Pancreas (tissue), 10 donors: ENCODE measurements around the gene FCRL2. TPM values are rescaled to one million over a fixed set of nuclear protein-coding genes. Genes with fewer than 3 reads are reported as not detected.

ENCODE experiments used
- ATAC-seq, 4 donors: fragments of 200-7000 bp; cut with Tn5 transposase; one replicate each; pipeline versions ENCODE4 v1.8.0 to v1.9.1; 2020; ENCODE audit warnings: mild to moderate bottlenecking in 4 of 4, moderate library complexity in 4 of 4
- DNase-seq, 6 donors: peaks; one replicate each; pipeline ENCODE4 v3.0.0-alpha.2; 2020
- FAIRE-seq: peaks from 2 replicates; lab custom pipeline; 2012; peaks lifted over from hg19 to GRCh38; lab: Jason Lieb, UNC
- H3K27ac ChIP-seq, 4 donors: fragments of 200-600 bp; sonication (generic); 1 replicate in 3 of 4; 2 replicates in 1 of 4; pipeline versions ENCODE4 v1.5.0 to v1.8.0; 2020
- H3K27me3 ChIP-seq, 4 donors: fragments of 200-600 bp; one replicate each; pipeline ENCODE4 v1.8.0; 2021
- H3K36me3 ChIP-seq, 3 donors: fragments of 200-600 bp; sonication (generic) in 1 of 3; one replicate each; pipeline versions ENCODE4 v1.5.0 to v1.8.0; 2020 to 2021
- H3K4me1 ChIP-seq, 3 donors: fragments of 200-600 bp; one replicate each; pipeline ENCODE4 v1.8.0; 2021
- H3K4me3 ChIP-seq, 4 donors: fragments of 200-600 bp; sonication (generic) in 2 of 4; one replicate each; pipeline versions ENCODE4 v1.5.0 to v1.8.0; 2020 to 2021
- H3K9me3 ChIP-seq, 4 donors: fragments of 200-600 bp; one replicate each; pipeline ENCODE4 v1.8.0; 2021
- WGBS, 2 donors: extraction: QIAGEN DNeasy Blood & Tissue Kit; methylation state at CpG; one replicate each; pipeline ENCODE4 v1.1.7; 2013; 5-methylcytosine and 5-hydroxymethylcytosine counted together
- intact Hi-C, 3 donors: fragments of 100-400 bp; cut with DNase I; formaldehyde crosslinking; loops; one replicate each; pipeline versions ENCODE4 v1.11.1 to v1.14.2; 2022
- polyA plus RNA-seq, 2 donors: library from polyadenylated mRNA; stranded (reverse); fragments of 200-250 nt; gene quantifications; one replicate each; pipeline ENCODE4 v1.2.3, GENCODE V29; 2013
- total RNA-seq, 6 donors: library from RNA; stranded (reverse); fragmentation: NEBNext Ultra II Directional in 4 of 6; extraction: Animal tissue kit (Norgen Biotek cat#: 25700) in 4 of 6; gene quantifications; one replicate each; pipeline versions ENCODE4 v1.2.1 to v1.2.4, GENCODE V29; 2021 to 2023
- TF ChIP-seq, protein P1 (sequence below), 4 donors: fragments of 200-600 bp; sonication (generic) in 3 of 4; IDR thresholded peaks; one replicate each; pipeline versions ENCODE4 v1.5.0 to v1.8.0; 2021; ENCODE audit warnings: antibody characterized with exemption in 4 of 4
- donor health status: healthy with polysubstance abuse.
- donor health status: DM: no; HTN: no; CAD: no; lungs with moderate emphysema.
- donor health status: DM: no; HTN: no; CAD: no.
- donor health status: control.
- donor health status: control.
- donor health status: Bipolar disorder and iron deficiency.
- donor health status: DM: yes; HTN: yes; CAD: no.
- donor health status: DM: no; HTN: no; CAD: no.
- donor health status: DM: no; HTN: no; CAD: no.
- donor health status: DM: yes; HTN: yes; CAD: no.

Gene FCRL2
- total and polyA plus RNA-seq, 8 donors, result 0.07 TPM; not detected in 7

DNA sequence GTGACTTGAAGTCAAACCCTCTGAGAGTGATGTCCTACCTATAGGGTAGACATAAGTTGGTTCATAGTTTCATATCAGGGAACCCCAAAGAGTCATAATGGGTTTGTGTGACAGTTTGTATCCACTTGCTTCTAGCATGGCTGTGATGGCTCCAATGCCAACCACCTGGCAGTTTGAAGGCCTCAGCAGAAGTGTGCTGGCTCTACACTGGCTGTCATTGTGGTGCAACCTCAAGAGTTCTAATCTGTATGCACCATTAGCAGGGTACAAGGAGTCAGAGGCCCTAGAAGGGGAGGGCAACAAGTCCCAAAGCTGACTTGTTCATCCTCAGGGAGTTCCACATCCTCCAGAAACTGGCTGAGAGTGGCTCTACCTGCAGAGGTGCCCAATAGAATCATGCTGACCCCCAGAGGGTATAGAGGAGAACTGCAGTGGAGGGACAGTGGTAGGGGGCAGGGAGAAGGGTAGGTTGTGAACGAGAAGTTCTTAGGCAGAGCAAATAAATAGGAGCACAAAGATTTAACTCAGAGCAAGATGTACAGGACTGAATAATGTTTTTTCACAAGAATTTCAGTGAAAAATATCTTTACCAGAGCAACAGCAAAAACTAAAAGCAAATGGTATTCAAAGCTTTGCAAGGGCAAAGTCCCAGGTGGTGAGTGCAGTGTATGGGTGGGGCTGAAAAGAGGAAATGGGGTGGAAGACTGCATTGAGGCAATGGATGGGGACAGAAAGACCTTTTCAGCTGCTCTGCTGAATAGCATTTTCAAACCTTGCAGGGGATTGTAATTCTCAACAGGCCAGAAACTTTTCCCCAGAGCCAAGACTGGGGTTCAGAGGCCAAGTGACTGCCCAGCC is 3.2 kb downstream of the FCRL2 start:
- Histone ChIP-seq H3K4me3 (no peak overlapping the region), H3K9me3 (no peaks in the 10 kb centered on the region), H3K4me1 (no peaks in the 10 kb centered on the region), H3K27ac (no peak overlapping the region), H3K27me3 (no peaks in the 10 kb centered on the region), H3K36me3 (no peaks in the 10 kb centered on the region)
- intact Hi-C loops, result no loop called here
- ATAC-seq, result peak in 2 of 4 donors; percentile 29 to 36
- WGBS, 2 donors, result 18 to 32% methylated on average over 1 of the region's 1 CpG
- no peak for DNase-seq
- TF ChIP-seq, protein P1, sequence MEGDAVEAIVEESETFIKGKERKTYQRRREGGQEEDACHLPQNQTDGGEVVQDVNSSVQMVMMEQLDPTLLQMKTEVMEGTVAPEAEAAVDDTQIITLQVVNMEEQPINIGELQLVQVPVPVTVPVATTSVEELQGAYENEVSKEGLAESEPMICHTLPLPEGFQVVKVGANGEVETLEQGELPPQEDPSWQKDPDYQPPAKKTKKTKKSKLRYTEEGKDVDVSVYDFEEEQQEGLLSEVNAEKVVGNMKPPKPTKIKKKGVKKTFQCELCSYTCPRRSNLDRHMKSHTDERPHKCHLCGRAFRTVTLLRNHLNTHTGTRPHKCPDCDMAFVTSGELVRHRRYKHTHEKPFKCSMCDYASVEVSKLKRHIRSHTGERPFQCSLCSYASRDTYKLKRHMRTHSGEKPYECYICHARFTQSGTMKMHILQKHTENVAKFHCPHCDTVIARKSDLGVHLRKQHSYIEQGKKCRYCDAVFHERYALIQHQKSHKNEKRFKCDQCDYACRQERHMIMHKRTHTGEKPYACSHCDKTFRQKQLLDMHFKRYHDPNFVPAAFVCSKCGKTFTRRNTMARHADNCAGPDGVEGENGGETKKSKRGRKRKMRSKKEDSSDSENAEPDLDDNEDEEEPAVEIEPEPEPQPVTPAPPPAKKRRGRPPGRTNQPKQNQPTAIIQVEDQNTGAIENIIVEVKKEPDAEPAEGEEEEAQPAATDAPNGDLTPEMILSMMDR (IDR thresholded peaks at IDR 0.05), result no peak
- no peak for FAIRE-seq

DNA sequence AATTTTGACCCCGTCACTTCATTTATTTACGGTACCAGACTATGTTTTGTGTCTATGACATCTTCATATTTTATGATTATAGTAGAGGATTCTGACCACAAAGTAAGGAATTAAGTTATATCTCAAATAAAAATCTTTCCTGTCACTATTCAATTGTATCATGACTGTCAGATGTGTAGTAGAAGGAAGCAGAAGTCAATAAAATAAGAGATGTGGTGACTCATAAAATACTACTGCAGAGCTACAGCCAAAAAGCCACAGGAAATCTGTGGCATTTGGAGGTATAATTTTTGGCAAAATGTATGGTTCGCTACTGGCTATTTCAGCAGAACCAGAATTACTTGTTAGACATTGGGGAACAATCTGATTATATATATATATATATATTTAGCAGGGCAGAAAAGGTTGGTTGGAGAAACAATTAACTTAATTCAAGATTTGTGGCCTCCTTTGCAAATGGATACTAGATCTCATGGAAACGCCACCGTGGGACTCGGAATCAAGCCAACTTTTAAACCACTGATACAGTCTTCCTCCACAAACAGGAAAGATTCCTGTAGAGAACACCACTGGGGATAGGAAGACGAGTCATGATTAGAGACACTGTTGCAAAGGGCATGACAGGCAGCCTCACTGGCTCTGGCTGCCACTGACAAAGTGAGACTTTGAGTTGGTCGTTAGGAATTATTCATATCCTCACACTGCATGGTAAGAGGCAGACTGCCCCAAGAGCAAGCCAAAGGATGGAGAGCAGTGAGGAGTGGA is 5.1 kb downstream of the FCRL2 start:
- no peak for FAIRE-seq
- intact Hi-C loops, result no loop called here

DNA sequence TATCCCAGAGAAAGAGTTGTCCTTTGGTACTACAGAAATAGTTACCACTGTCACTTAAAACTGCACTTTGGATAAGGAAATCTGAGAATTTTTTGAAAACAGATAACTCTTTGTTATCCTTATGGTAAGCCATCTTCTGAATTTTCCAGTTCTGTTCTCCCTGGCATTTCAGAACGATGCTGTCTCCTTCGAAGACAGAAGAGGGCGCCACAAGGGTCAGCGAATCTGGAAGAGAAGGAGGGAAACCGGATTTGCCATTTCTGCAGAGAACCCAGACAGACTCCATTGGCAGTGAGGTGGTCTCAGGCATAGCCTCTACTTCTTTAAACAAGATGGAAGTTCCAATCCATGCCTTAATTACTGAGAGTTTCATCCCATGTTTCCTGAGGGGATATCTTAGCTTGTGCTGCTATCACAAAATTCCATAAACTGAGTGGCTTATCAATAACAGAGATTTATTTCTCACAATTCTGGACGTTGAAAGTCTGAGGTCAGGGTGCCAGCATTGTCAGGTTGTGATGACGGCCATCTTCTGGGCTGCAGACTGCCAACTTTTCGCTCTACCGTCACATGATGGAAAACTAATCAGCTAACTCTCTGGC is 6.4 kb downstream of the FCRL2 start:
- Histone ChIP-seq H3K27me3 (no peaks in the 10 kb centered on the region), H3K4me3 (no peak overlapping the region), H3K4me1 (no peaks in the 10 kb centered on the region), H3K9me3 (no peaks in the 10 kb centered on the region), H3K27ac (no peak overlapping the region), H3K36me3 (no peaks in the 10 kb centered on the region)
- no peak for FAIRE-seq
- 42 to 43% methylated on average over 9 of the region's 9 CpGs for WGBS, 2 donors
- intact Hi-C loops, result no loop called here
- ATAC-seq, result no peak
- no peak for DNase-seq
- TF ChIP-seq, protein P1 (IDR thresholded peaks at IDR 0.05), result no peak

More for the DNA sequence above, 5.1 kb downstream of the FCRL2 start:
- Histone ChIP-seq H3K27ac (no peak overlapping the region), H3K4me1 (no peaks in the 10 kb centered on the region), H3K36me3 (no peaks in the 10 kb centered on the region), H3K9me3 (no peaks in the 10 kb centered on the region), H3K4me3 (no peak overlapping the region), H3K27me3 (no peaks in the 10 kb centered on the region)
- ATAC-seq (no peak), DNase-seq (no peak)
- WGBS, 2 donors, result 60 to 72% methylated on average over 8 of the region's 8 CpGs
- TF ChIP-seq, protein P1 (IDR thresholded peaks at IDR 0.05), result no peak

DNA sequence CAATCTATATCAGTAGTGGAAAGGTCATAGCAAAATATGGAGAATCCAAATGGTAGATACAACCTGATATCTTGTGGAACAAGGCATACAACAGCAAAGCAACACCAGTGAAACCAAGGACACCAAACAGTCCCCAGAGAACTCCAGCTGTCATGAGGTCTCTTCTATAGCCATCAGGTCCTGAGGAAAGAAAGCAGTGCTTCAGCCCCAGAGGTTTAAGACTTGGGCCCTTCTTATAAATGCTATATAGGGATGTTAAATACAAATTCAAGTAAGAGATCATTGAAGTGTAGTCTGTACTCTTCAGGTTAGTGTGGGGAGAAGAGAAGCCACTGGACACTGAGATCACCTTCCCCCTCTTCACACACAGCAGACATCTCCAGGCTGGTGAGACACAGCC is 10.1 kb downstream of the FCRL2 start:
- no peaks in the 10 kb centered on the region for H3K36me3 ChIP-seq
- no peak for ATAC-seq
- no peak for FAIRE-seq
- DNase-seq, result no peak
- H3K4me1 ChIP-seq, result no peaks in the 10 kb centered on the region
- H3K9me3 ChIP-seq, result no peaks in the 10 kb centered on the region
- no peak overlapping the region for H3K27ac ChIP-seq
- intact Hi-C loops, result no loop called here
- TF ChIP-seq, protein P1 (IDR thresholded peaks at IDR 0.05), result no peak
- H3K27me3 ChIP-seq, result no peaks in the 10 kb centered on the region
- H3K4me3 ChIP-seq, result no peak overlapping the region
